Activated CD4-positive, alpha-beta T cell treated with anti-CD3 and anti-CD28 coated beads, Interleukin-2, amount 10 ng/mL, durations not matched to agents 7 days and 5 days (primary cell): Measurements from ENCODE around the gene LPIN1. TPM values are rescaled to one million over a fixed set of nuclear protein-coding genes. Genes with fewer than 3 reads are reported as not detected.
A peak's percentile ranks its signal among the peaks of the same experiment; 100 is the strongest.

ENCODE experiments used
- CTCF ChIA-PET: fragments of 350-600 bp; sonication (Branson Sonifier 250); formaldehyde crosslinking; loops from one replicate; lab custom pipeline; 2021; ENCODE audit warnings: antibody characterized with exemption; lab: Charles Lee
- POLR2A ChIA-PET: fragments of 350-600 bp; sonication (Branson Sonifier 250); formaldehyde crosslinking; loops from one replicate; lab custom pipeline; 2021; ENCODE audit warnings: antibody characterized with exemption; lab: Charles Lee
- DNase-seq: peaks from one replicate; pipeline ENCODE4 v3.0.0-alpha.2; 2020
- H3K27ac Mint-ChIP-seq: one replicate; pipeline ENCODE4 v1.8.0; 2021; ENCODE audit warnings: mild to moderate bottlenecking, moderate library complexity, mixed read lengths
- H3K27me3 Mint-ChIP-seq: one replicate; pipeline ENCODE4 v1.8.0; 2021; ENCODE audit warnings: mixed read lengths
- H3K36me3 Mint-ChIP-seq: one replicate; pipeline ENCODE4 v1.8.0; 2021; ENCODE audit warnings: low read depth, mixed read lengths
- H3K4me1 Mint-ChIP-seq: one replicate; pipeline ENCODE4 v1.8.0; 2021; ENCODE audit warnings: mixed read lengths
- H3K4me3 Mint-ChIP-seq: one replicate; pipeline ENCODE4 v1.8.0; 2021; ENCODE audit warnings: mild to moderate bottlenecking, moderate library complexity, mixed read lengths
- H3K9me3 Mint-ChIP-seq: one replicate; pipeline ENCODE4 v1.8.0; 2021; ENCODE audit warnings: mixed read lengths
- total RNA-seq, 2 experiments: library from RNA; stranded (reverse); gene quantifications; one replicate each; pipeline ENCODE4 v1.2.3, GENCODE V29; 2021

LPIN1 gene
- total RNA-seq, 2 experiments from 2014 or later = 58.9 to 62.2 TPM

- H3K4me3 Mint-ChIP-seq = no peak overlapping the region
- no peaks in the 10 kb centered on the region for H3K27me3 Mint-ChIP-seq
- ChIA-PET CTCF (interaction anchor here (0.6 to 1.5 kb wide), 4 partner anchors 19 to 357 kb away, joined by 3 read pairs; no protein-coding TSS in a partner anchor), POLR2A (interaction anchor here (0.7 kb wide), 1 partner anchor 24 kb away, joined by 3 read pairs; no protein-coding TSS in a partner anchor)
- no peak overlapping the region for H3K27ac Mint-ChIP-seq
- H3K9me3 Mint-ChIP-seq = no peaks in the 10 kb centered on the region
- no peak for DNase-seq
- peaks cover 67% of the 10 kb centered on the region for H3K36me3 Mint-ChIP-seq
- H3K4me1 Mint-ChIP-seq = peaks cover 41% of the 10 kb centered on the region
These were observed 26.7 kb downstream of the LPIN1 start for GRCh38 chr2:11773111-11773510.

GRCh38 chr2:11773747-11774525 lies 27.5 kb downstream of the LPIN1 start:
- H3K27me3 Mint-ChIP-seq = no peaks in the 10 kb centered on the region
- H3K4me3 Mint-ChIP-seq = no peak overlapping the region
- no peak for DNase-seq
- ChIA-PET CTCF (interaction anchor here (1.0 to 1.5 kb wide), 3 partner anchors 20 to 81 kb away, joined by 3 read pairs; no protein-coding TSS in a partner anchor), POLR2A (no interaction called here)
- H3K36me3 Mint-ChIP-seq = peaks cover 67% of the 10 kb centered on the region
- peak overlapping the region; percentile 74 for H3K27ac Mint-ChIP-seq
- peaks cover 49% of the 10 kb centered on the region for H3K4me1 Mint-ChIP-seq
- H3K9me3 Mint-ChIP-seq = no peaks in the 10 kb centered on the region

- Mint-ChIP-seq H3K36me3 (peaks cover 67% of the 10 kb centered on the region), H3K27ac (peak overlapping the region; percentile 74), H3K4me3 (no peak overlapping the region), H3K4me1 (peaks cover 52% of the 10 kb centered on the region), H3K27me3 (no peaks in the 10 kb centered on the region), H3K9me3 (no peaks in the 10 kb centered on the region)
- no peak for DNase-seq
- ChIA-PET POLR2A (no interaction called here), CTCF (interaction anchor here (1.1 to 1.5 kb wide), 3 partner anchors 11 to 81 kb away, joined by 3 to 5 read pairs (median 3); no protein-coding TSS in a partner anchor)
These were observed 28.2 kb downstream of the LPIN1 start for GRCh38 chr2:11774600-11774999.

GRCh38 chr2:11775384-11775783 lies 29.0 kb downstream of the LPIN1 start:
- Mint-ChIP-seq H3K27ac (peak overlapping the region; percentile 94), H3K27me3 (no peaks in the 10 kb centered on the region), H3K9me3 (no peaks in the 10 kb centered on the region), H3K4me3 (peak overlapping the region; percentile 60), H3K4me1 (peaks cover 54% of the 10 kb centered on the region), H3K36me3 (peaks cover 70% of the 10 kb centered on the region)
- POLR2A ChIA-PET = no interaction called here
- DNase-seq = peak; percentile 37
- CTCF ChIA-PET = interaction anchor here (1.1 kb wide), 1 partner anchor 12 kb away, joined by 5 read pairs; no protein-coding TSS in a partner anchor

- peaks cover 54% of the 10 kb centered on the region for H3K4me1 Mint-ChIP-seq
- H3K9me3 Mint-ChIP-seq = no peaks in the 10 kb centered on the region
- ChIA-PET POLR2A (no interaction called here), CTCF (interaction anchor here (0.8 to 1.7 kb wide), 5 partner anchors 10 to 192 kb away, joined by 3 to 4 read pairs (median 4); no protein-coding TSS in a partner anchor)
- peaks cover 73% of the 10 kb centered on the region for H3K36me3 Mint-ChIP-seq
- H3K4me3 Mint-ChIP-seq = no peak overlapping the region
- H3K27me3 Mint-ChIP-seq = no peaks in the 10 kb centered on the region
- no peak for DNase-seq
- H3K27ac Mint-ChIP-seq = peak overlapping the region; percentile 46
These were observed 30.8 kb downstream of the LPIN1 start for GRCh38 chr2:11777066-11777782.

- no peak for DNase-seq
- POLR2A ChIA-PET = no interaction called here
- no peaks in the 10 kb centered on the region for H3K27me3 Mint-ChIP-seq
- CTCF ChIA-PET = interaction anchor here (0.9 to 2.0 kb wide), 4 partner anchors 14 to 193 kb away, joined by 3 to 6 read pairs (median 4); no protein-coding TSS in a partner anchor
- no peaks in the 10 kb centered on the region for H3K9me3 Mint-ChIP-seq
- H3K27ac Mint-ChIP-seq = peak overlapping the region; percentile 67
- peaks cover 74% of the 10 kb centered on the region for H3K36me3 Mint-ChIP-seq
- peaks cover 54% of the 10 kb centered on the region for H3K4me1 Mint-ChIP-seq
- H3K4me3 Mint-ChIP-seq = peak overlapping the region; percentile 26
These were observed 31.5 kb downstream of the LPIN1 start for GRCh38 chr2:11777886-11778415.

GRCh38 chr2:11778416-11778815 lies 32.0 kb downstream of the LPIN1 start:
- Mint-ChIP-seq H3K36me3 (peaks cover 71% of the 10 kb centered on the region), H3K4me1 (peaks cover 50% of the 10 kb centered on the region), H3K9me3 (no peaks in the 10 kb centered on the region), H3K27me3 (no peaks in the 10 kb centered on the region), H3K27ac (peak overlapping the region; percentile 67), H3K4me3 (peak overlapping the region; percentile 26)
- DNase-seq = no peak
- ChIA-PET CTCF (interaction anchor here (1.7 to 2.0 kb wide), 2 partner anchors 15 to 193 kb away, joined by 4 to 6 read pairs; no protein-coding TSS in a partner anchor), POLR2A (no interaction called here)

GRCh38 chr2:11778923-11779757 lies 32.7 kb downstream of the LPIN1 start:
- H3K27me3 Mint-ChIP-seq = no peaks in the 10 kb centered on the region
- no peaks in the 10 kb centered on the region for H3K9me3 Mint-ChIP-seq
- H3K36me3 Mint-ChIP-seq = peaks cover 69% of the 10 kb centered on the region
- H3K4me3 Mint-ChIP-seq = peak overlapping the region; percentile 26
- CTCF ChIA-PET = interaction anchor here (0.6 to 3.8 kb wide), 22 partner anchors 11 to 645 kb away, joined by 3 to 29 read pairs (median 4); partner anchors contain the start of gene LPIN1
- H3K4me1 Mint-ChIP-seq = peaks cover 42% of the 10 kb centered on the region
- POLR2A ChIA-PET = no interaction called here
- DNase-seq = peak; percentile 87
- peak overlapping the region; percentile 48 for H3K27ac Mint-ChIP-seq

GRCh38 chr2:11781602-11782001 lies 35.2 kb downstream of the LPIN1 start:
- no peak overlapping the region for H3K4me3 Mint-ChIP-seq
- H3K9me3 Mint-ChIP-seq = no peaks in the 10 kb centered on the region
- ChIA-PET CTCF (interaction anchor here (0.9 to 3.8 kb wide), 3 partner anchors 42 to 94 kb away, joined by 3 to 29 read pairs (median 22); no protein-coding TSS in a partner anchor), POLR2A (no interaction called here)
- no peaks in the 10 kb centered on the region for H3K27me3 Mint-ChIP-seq
- peaks cover 26% of the 10 kb centered on the region for H3K4me1 Mint-ChIP-seq
- H3K36me3 Mint-ChIP-seq = peaks cover 67% of the 10 kb centered on the region
- H3K27ac Mint-ChIP-seq = no peak overlapping the region
- DNase-seq = no peak

- peaks cover 70% of the 10 kb centered on the region for H3K36me3 Mint-ChIP-seq
- peaks cover 4% of the 10 kb centered on the region for H3K4me1 Mint-ChIP-seq
- CTCF ChIA-PET = interaction anchor here (0.6 to 2.6 kb wide), 6 partner anchors 18 to 97 kb away, joined by 3 to 6 read pairs (median 4); no protein-coding TSS in a partner anchor
- no peak overlapping the region for H3K4me3 Mint-ChIP-seq
- H3K27ac Mint-ChIP-seq = no peak overlapping the region
- POLR2A ChIA-PET = no interaction called here
- DNase-seq = no peak
- H3K27me3 Mint-ChIP-seq = no peaks in the 10 kb centered on the region
- no peaks in the 10 kb centered on the region for H3K9me3 Mint-ChIP-seq
These were observed 37.8 kb downstream of the LPIN1 start for GRCh38 chr2:11784280-11784679.

- Mint-ChIP-seq H3K4me3 (no peak overlapping the region), H3K27ac (no peak overlapping the region), H3K27me3 (no peaks in the 10 kb centered on the region), H3K36me3 (peaks cover 71% of the 10 kb centered on the region), H3K9me3 (no peaks in the 10 kb centered on the region), H3K4me1 (no peaks in the 10 kb centered on the region)
- ChIA-PET POLR2A (no interaction called here), CTCF (interaction anchor here (0.6 to 2.6 kb wide), 7 partner anchors 18 to 98 kb away, joined by 3 to 6 read pairs (median 4); no protein-coding TSS in a partner anchor)
- peak; percentile 46 for DNase-seq
These were observed 38.5 kb downstream of the LPIN1 start for GRCh38 chr2:11784747-11785610.
